Non-pigmented ciliary epithelial cell (primary cell): ENCODE results near the gene SFXN3.

Experiments
- DNase-seq: peaks from one replicate; pipeline ENCODE4 v3.0.0-alpha.2; 2010; ENCODE audit warnings: low read depth

SFXN3 gene, protein sequence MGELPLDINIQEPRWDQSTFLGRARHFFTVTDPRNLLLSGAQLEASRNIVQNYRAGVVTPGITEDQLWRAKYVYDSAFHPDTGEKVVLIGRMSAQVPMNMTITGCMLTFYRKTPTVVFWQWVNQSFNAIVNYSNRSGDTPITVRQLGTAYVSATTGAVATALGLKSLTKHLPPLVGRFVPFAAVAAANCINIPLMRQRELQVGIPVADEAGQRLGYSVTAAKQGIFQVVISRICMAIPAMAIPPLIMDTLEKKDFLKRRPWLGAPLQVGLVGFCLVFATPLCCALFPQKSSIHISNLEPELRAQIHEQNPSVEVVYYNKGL

DNA sequence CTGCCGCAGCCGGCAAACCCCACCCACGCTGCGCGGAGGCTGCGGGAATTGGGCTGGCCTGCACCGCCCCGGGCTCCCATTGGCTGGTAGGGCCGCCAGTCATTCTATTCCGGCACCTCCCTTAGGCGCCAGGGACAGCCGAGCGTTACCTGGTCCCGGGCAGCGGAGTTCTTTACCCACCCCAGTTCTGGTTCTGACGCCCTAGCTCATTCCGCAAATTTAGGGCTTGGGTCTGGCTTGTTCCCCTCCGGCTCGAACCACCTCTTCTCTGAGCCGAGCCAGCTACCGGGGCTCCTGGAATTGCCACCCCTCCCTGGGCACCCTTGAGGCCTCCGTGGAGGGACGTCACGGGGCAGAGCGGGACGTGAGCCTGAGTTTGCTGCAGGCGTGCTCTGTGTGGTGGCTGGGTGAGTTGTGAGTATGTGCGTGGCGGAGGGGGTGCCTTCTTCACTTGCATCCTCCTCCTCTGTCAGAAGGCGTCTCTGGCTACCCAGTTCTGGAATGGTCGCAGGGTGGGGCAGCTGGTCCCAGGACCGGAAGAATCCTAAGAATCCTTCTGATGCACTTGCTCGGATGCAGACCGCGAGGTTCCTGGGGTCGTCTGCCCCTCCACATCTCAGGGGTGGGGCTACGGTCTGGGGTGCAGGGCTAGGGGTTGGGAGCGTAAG, at the start of gene SFXN3, which contains the start of gene PDZD7:
SFXN3 (plus strand) TSS at position 107 of the 668 bp plus-strand sequence. CDS start 3,461 bp downstream, outside the sequence.
PDZD7 (minus strand) TSS at position 2 of the 668 bp plus-strand sequence. CDS start 910 bp downstream, outside the sequence.
- DNase-seq = no peak

DNA sequence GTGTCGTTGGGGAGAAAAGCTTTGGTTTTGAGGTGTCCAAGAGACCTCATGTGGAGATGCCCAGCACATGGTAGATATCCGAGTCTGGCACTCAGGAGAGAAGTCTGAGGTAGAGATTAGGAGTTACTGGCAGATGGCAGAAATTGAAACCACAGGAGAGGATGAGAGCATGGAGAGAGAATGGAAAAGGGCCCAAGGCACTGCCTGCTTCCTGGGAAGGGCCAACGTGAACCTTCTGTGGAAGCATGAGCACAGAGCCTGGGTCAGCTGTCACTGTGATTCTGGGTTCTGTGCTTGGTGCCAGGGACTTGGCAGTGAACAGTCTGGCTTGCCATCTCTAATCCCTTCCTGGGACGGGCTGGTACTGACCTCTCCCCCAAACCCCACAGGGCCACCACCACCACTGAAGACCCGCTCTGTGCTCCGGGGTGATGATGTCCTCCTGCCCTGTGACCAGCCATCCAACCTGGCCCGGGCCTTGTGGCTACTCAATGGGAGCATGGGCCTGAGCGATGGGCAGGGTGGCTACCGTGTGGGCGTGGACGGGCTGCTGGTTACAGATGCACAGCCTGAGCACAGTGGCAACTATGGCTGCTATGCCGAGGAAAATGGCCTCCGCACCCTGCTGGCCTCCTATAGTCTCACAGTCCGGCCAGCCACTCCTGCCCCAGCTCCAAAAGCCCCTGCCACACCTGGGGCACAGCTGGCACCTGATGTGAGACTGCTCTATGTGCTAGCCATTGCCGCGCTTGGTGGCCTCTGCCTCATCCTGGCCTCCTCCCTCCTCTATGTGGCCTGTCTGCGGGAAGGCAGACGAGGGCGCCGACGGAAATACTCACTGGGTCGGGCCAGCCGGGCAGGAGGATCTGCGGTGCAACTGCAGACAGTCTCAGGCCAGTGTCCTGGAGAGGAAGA, 47.9 kb upstream of the SFXN3 start:
- no peak for DNase-seq

DNA sequence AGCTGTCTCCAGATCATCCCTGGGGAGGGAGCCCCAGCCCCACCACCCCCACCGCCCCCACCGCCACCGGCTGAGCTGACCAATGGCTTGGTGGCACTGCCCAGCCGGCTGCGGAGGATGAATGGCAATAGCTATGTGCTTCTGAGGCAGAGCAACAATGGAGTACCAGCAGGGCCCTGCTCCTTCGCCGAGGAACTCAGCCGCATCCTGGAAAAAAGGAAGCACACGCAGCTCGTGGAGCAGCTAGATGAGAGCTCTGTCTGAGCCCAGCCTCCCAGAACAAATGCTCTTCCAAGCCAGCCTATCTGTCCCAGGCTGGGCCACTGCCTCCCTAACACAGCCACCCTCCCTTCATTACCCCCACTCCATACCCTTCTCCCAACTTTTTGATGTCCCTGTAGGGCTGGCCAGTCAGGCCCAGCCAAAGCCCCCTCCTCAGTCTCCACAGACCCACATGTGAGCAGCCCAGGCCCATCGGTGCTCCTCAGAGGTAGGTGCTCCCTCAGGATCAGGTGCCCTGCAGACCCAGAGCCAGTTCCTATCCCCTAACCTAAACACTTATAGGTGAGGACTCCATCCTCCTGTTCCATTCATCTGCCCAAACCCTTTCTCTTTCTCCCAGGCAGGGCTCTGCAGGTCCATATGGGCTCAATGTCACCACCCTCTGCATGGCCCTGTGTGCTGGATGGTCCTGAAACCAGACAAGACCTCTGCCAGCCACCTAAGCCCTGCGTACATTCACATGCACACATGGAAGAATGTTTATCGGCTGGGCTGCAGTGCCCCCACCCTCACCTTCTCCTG, 47.0 kb upstream of the SFXN3 start:
- DNase-seq = no peak

DNA sequence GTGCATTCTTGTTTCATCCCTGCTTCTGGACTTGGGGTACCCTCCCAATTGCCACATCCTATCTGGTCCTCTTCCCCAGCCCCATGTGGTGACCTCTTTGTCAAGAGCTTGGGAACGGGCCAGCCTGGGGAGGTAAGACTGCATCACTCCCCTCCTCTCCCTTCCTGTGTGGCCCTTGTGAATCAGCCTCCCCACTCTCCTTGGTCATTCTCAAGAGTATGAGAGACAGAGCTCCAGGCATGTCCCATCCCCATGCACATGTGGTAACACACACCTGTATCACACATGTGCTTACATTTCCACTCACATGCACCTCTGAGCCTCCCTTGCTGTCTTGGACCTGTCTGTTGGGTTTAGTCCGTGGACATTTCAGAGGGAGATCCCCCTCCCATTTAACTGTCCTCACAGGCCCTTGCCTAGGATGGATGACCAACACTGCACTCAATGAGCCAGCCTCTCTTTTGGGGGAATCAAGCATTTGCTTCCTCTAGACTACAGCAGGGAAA, 46.3 kb upstream of the SFXN3 start:
- DNase-seq = no peak

DNA sequence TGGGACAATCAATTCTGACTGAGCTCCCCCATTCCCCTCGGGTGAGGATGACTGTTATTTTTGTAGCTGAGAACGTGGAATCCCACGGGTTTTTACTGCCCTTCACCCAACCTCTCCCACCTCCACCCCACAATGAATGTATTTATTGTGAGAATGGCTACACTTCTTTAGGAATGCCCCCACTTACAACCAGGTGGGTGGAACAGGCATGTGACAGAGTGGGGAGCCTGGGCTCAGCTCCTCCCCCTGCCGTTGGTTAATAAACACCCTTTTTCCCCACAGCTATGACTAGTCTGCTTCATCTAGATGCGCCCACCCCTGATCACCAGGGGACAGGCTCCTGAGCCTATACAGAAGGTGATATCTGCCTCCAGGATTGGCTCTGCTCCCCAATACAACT, 45.7 kb upstream of the SFXN3 start:
- DNase-seq = no peak

DNA sequence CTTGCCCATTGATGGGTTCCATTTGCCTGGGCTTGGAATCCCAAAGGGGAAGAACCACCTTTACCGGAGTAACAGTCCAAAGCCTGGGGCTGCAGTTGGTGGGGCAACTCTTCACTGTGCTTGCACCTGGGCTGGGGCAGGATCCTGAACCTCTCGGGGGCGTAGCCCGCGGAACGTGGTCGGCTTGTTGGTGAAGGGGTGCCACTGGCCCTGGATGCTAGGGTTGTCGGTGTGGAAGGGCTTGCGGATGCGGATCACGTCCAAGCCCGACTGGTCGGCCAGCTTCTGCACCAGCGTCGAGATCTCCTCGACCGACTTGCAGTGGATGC, 44.4 kb upstream of the SFXN3 start:
- DNase-seq = no peak

DNA sequence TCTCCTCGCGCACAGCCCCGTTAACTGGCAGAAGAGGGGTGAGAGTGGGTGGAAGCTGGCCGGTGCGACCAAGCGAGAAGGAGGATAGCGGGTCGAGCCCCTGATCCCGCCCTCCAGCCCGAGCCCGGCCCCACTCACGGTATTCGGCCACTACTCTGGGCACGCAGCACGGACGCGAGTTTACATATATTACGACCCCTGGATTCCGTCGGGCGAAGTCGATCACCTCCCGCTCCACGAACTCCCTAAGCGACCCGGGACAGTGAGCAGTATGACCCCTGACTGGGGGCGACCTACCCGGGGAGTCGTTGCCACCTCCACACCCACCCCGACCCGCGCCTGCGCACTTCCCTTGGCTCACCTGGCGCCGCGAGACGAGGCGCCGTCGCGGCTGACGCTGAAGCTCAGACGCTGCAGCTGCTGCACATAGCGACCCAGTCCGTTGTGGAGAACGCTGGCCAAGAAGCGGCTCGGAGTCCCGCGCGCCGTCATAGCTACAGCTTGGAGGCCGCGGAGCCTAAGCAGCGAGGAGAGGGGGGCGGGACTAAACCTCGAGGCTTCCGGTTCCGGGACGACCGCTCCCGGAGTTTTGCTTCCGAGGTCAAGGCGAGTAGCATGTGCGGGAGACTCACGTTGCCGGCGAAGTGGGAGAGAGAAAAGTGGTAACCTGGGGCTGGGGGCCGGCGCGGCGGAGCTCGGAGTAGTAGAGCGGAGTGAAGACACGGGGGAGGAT, 43.9 kb upstream of the SFXN3 start, which contains the start of the genes MRPL43 and TWNK:
MRPL43 (minus strand) TSS at position 546 of the 733 bp plus-strand sequence; CDS start at position 492, 54 bp downstream.
TWNK (plus strand) TSS at position 592 of the 733 bp plus-strand sequence. CDS start 668 bp downstream, outside the sequence.
- no peak for DNase-seq

DNA sequence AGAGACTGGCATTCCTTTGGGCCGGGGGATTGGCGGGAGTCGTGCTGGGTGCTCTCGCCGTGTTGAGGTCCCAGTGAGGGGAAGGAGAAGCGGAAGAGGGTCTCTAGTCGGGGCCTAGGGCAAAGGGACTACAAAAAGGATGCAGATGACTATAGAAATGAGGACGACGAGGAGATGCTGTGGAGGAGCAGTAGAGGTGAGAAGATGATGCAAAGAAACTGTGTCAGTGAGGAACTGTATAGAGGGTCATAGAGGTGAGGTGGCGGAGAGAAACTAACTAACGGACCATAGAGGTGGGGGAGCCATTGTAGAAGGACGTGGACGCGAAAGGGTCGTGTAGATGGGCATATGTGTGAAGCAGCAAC, 43.4 kb upstream of the SFXN3 start:
- DNase-seq = no peak

DNA sequence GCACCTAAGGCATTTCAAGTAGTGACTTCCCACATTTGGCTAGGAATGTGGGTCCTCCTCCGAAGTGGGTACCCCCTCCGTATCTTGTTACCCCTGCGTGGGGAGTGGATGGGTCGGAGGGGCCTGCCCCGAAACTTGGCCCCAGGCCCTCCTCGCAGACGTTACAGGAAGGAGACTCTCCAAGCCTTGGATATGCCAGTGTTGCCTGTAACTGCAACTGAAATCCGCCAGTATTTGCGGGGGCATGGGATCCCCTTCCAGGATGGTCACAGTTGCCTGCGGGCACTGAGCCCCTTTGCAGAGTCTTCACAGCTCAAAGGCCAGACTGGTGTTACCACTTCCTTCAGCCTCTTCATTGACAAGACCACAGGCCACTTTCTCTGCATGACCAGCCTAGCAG, 42.9 kb upstream of the SFXN3 start:
- no peak for DNase-seq

DNA sequence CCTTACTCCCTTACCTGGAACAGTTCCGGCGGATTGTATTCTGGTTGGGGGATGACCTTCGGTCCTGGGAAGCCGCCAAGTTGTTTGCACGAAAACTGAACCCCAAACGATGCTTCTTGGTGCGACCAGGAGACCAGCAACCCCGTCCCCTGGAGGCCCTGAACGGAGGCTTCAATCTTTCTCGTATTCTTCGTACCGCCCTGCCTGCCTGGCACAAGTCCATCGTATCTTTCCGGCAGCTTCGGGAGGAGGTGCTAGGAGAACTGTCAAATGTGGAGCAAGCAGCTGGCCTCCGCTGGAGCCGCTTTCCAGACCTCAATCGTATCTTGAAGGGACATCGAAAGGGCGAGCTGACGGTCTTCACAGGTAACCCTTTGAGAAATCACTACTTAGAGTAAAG, 41.9 kb upstream of the SFXN3 start:
- DNase-seq = no peak

DNA sequence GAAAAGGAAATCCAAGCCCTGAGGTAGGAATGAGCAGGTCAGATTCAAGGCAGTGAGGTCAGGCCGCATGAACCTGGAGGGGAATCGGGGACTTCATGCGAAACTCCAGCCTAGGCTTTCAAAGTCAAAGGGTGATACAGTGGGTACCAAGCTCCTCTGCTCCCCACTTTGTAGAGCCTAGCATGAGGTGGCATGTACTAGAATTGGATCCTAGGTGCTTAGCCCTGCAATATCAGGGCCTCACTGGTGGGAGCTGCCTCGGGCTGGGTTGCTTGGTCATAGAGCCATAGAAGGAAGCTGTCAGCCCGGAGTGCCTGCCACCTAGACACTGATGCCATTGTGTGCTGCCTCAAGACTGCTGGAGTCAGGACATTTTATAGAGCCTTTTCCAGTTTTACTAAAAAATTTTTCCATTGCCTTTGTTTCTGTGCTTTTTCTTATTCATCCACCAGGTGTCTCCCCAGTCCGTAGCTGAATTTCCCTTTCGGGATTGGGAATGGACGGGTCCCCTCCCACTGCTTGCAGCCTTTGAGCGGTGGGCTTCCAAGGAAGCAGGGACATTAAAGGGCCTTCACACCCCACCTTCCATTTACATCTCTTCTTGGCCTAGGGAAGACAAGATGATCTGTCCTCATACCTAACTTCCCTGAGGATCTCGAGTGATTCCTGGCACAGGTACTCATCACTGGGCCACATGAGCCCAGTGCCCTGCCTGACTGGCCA, 36.9 kb upstream of the SFXN3 start:
- no peak for DNase-seq

DNA sequence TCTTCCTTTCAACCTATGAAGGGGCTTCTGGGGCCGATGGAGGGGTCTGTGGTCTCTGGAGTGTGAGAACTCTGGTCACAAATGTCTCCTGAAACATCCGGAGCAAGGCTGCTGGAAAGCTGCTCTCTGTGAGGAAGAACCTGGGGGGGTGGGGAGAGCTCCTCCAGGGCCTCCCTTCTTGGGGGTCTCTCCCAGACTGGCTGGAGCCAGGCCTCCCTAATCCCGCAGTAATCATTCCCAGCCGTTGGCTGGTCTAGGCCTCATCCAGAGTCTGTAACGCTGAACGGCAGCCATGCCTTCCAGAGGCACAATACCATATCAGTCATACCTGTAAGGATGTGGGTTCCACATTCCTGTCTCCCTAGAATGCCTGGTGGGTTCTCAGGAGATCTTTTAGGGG, 35.9 kb upstream of the SFXN3 start:
- no peak for DNase-seq

DNA sequence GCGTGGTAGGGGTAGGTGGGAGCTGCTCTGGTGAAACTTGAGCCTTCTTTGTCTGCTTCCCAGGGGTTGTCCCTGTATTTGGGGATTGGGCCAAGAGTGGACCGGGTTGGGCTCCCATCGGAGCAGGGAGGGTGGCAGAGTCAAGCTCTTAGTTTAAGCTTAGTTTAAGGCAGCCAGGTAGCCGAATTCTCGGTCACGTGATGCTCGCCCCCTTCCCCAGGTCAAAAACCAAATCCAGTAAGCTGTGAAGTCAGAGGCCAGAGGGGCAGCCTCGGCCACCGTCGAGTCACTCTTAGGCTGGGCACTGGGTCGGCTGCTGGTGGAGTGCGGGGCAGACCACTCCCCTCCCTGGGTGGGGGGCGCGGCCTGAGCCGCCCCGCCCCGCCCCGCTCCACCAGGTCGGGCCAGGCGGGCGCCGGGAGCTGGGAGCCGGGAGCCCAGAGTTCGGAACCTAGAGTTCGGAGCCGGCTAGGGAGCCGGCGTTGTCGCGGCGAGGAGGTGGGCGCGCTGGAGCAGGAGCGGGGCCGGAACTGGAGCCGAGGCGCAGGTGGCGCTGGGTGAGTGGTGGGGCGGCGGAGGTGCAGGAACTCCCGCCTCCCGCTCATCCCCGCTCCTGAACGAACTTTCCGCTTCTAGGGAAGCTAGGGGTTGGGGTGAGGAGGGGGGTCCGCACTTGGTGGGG, 34.2 kb upstream of the SFXN3 start:
- DNase-seq = no peak

DNA sequence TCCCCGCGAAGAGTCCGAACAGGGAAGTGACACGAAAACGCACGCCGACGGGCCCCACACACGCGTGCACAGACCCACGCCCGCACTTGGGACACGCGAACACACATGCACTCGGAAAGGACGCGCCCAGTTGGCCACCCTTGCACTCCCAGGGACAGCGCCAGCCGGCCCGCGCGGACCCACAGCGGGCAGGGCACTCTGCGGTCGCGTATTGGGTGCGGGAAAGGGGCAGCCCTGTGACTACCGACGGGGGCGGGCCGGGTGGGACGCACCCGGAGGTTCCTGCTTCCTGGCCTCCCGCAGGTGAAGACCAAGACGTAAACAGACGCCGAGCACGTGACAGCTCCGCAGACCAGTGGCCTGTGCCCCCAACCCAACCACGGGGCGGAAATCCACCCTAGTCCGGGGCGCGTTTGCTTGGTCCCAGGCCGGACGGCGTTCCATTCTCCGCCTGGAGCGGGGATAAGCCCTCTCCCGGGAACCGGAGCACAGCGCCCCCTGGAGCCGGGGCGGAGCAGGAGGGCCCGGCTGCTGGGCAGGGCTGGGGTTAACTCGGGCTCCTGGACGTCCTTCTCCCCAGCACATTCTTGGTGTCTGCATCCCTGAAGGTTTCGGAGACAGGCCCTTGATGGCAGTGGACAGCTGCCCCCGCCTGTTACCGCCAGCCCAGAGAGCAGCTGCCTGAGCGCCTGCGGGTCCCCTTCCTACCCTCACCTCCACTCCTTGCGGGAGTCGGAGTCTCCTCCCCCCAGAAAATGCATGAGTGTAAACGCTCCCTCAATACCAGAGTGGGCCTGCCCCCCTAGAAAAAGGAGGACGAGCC, 33.5 kb upstream of the SFXN3 start:
- no peak for DNase-seq

DNA sequence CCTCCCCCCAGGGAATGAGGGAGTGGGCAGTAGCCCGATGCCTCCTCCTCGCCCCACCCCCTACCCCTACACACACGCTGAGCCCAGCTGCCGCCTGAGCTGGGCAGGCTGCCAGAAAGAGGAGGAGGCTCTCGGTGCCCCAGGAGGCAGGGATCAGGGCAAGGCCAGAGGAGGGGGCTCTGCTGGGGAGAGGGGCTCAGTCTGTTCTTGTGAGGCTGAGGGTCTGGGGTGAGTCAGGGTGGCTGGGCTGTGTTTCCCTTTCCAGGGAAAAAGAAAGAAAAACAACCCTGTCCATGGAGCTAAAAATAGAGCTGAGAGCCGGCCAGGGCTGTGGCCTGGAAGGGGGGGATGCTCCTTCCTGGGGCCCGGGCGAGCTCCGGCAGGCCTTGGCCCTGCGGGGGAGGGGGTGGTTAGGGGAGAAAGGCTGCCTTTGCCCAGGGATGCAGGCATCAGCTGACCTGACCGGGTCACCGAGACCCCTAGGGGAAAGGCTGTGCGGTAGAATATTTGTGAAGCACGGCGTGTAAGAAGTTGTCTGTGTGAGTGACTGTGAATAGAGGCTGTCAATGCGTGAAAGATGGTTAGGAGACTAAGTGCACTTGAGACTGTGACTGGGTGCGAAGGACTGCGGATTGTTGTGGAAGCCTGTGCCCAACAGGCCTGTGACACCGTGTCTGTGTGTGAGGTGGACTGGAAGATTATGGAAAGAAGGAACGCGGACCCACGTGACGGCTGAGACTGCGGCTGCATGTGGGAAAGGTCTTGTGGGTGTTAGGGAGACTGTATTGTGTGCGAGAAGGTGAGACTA, 32.6 kb upstream of the SFXN3 start:
- DNase-seq = no peak

DNA sequence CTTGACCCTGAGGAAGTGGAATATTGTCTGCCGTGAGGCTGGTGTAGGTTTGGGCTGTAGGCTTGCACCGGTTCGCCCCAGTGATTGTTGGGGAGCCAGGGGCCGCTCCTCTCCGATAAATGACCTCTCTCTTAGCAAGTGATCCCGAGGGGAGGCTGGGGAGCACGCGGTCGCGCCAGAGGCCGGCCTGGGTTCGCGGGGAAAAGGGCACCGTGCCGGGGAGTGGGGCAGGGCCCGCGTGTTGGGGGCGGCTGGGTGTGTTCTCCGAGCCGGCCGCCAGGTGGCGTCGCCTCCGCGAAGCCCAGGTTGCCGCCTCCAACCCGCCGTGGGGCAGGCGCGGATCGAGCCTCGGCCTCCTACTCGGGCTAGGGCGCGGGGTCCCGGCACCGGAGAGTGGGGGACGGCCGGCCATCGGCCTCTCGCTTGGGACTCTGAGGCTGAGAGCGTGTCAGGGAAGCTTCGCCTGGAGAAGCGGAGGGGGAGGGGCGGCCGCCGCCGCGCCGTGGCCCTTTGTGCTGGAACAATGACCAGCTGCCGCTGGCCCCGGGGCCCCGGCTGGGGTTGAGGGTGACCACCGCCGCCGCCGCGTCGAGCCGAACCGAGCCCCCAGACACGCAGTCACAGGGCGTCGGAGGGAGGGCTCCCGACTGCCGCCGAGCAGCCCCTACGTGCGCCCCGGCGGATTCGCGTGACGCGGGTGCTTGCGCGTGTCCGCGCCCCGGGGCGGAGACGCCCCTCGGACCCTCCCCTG, 31.9 kb upstream of the SFXN3 start:
- DNase-seq = no peak

DNA sequence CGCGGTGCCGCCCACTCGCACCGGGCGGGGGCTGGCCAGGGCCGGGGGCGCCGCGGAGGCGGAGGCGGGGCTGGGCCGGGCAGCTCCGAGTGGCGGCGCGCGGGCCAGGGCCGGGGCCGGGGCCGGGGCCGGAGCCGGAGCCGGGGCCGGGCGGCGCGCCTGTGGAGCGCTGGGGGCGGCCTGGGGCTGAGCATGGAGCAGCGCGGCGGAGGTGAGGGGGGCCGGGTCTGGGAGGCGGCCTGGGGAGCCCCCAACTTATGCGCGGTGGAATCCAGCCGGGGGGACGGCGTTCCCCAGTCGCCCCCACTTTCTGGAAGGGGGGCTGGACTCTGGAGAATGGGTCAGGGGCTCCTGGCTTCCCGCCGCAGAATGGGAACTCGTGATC, 31.3 kb upstream of the SFXN3 start, which contains the start of gene LZTS2:
LZTS2 (plus strand) TSS at position 67 of the 385 bp plus-strand sequence. CDS start 2,731 bp downstream, outside the sequence.
- no peak for DNase-seq
